Neural progenitor cell (in vitro differentiated cells): ENCODE results near the gene BCAS1.

Experiments
- EZH2 ChIP-seq: fragments of 200-600 bp; sonication (generic); IDR thresholded peaks from 2 replicates; pipeline ENCODE4 v1.6.1; 2017; ENCODE audit warnings: antibody characterized with exemption, mild to moderate bottlenecking, moderate library complexity
- EZH2phosphoT487 ChIP-seq: fragments of 200-600 bp; sonication (generic); IDR thresholded peaks from 2 replicates; pipeline ENCODE4 v1.6.1; 2017; ENCODE audit warnings: antibody characterized with exemption
- TF ChIP-seq, protein P1 (sequence below): fragments of 200-600 bp; sonication (generic); IDR thresholded peaks from 2 replicates; pipeline ENCODE4 v1.5.1; 2017; ENCODE audit warnings: antibody characterized with exemption, mild to moderate bottlenecking

DNA sequence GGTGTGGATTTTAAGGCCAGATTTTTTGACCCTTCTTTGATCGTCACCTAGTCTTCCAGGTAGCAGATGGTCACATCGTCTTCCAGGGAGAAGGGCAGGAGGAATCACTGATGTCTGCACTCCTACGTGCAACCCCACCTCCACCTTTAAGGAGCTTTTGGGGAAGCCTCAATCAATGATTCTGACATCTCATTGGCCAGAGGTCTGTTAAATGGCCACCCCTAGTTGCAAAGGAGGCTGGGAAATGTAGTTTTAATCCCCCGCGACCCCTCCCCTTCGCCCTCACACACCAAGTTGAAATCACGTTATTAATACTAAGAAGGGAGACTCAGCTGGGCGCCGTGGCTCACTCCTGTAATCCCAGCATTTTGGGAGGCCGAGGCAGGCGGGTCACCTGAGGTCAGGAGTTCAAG lies 151.4 kb downstream of the BCAS1 start:
- TF ChIP-seq, protein P1, sequence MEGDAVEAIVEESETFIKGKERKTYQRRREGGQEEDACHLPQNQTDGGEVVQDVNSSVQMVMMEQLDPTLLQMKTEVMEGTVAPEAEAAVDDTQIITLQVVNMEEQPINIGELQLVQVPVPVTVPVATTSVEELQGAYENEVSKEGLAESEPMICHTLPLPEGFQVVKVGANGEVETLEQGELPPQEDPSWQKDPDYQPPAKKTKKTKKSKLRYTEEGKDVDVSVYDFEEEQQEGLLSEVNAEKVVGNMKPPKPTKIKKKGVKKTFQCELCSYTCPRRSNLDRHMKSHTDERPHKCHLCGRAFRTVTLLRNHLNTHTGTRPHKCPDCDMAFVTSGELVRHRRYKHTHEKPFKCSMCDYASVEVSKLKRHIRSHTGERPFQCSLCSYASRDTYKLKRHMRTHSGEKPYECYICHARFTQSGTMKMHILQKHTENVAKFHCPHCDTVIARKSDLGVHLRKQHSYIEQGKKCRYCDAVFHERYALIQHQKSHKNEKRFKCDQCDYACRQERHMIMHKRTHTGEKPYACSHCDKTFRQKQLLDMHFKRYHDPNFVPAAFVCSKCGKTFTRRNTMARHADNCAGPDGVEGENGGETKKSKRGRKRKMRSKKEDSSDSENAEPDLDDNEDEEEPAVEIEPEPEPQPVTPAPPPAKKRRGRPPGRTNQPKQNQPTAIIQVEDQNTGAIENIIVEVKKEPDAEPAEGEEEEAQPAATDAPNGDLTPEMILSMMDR, result no peak
- TF ChIP-seq EZH2 (no peak), EZH2phosphoT487 (no peak)
